HUES6 (cell line): ENCODE results near the gene KIRREL1.

Experiments used
- H3K27ac ChIP-seq: 2 replicates; pipeline ENCODE4 v1.7.0; 2013; ENCODE audit warnings: low read depth, mild to moderate bottlenecking, low read length, inconsistent platforms
- H3K27me3 ChIP-seq: 2 replicates; pipeline ENCODE4 v1.6.1; 2013; ENCODE audit warnings: low read length; ENCODE audit not compliant: control insufficient read depth, insufficient read depth
- H3K36me3 ChIP-seq: 2 replicates; pipeline ENCODE4 v1.6.1; 2013; ENCODE audit warnings: low read length; ENCODE audit not compliant: control insufficient read depth, insufficient read depth
- H3K4me1 ChIP-seq: 2 replicates; pipeline ENCODE4 v1.6.1; 2013; ENCODE audit warnings: low read length; ENCODE audit not compliant: control insufficient read depth, insufficient read depth
- H3K4me3 ChIP-seq: 2 replicates; pipeline ENCODE4 v1.5.1; 2013; ENCODE audit warnings: low read depth, low read length
- H3K9ac ChIP-seq: one replicate; pipeline ENCODE4 v1.6.1; 2013; ENCODE audit warnings: mild to moderate bottlenecking, low read length
- H3K9me3 ChIP-seq: 2 replicates; pipeline ENCODE4 v1.6.1; 2013; ENCODE audit warnings: low read depth, low read length; ENCODE audit not compliant: control insufficient read depth, insufficient read depth

The KIRREL1 gene

GRCh38 chr1:157993147-157993917 is at the start of gene KIRREL1:
KIRREL1 (plus strand) TSS chr1:157993645; CDS start chr1:157993677, 32 bp downstream.
- Histone ChIP-seq H3K4me3 (peak within 1 kb of the TSS; percentile 79), H3K9ac (peak within 1 kb of the TSS; percentile 90), H3K36me3 (0 out of 2 replicates have a peak, but pooled peaks cover 3% of the 10 kb centered on the region), H3K27ac (peak within 1 kb of the TSS; percentile 87), H3K9me3 (no peaks in the 10 kb centered on the region), H3K4me1 (peaks cover 33% of the 10 kb centered on the region), H3K27me3 (peaks cover 4% of the 10 kb centered on the region; the same call in 1 of the 2 replicates)

DNA sequence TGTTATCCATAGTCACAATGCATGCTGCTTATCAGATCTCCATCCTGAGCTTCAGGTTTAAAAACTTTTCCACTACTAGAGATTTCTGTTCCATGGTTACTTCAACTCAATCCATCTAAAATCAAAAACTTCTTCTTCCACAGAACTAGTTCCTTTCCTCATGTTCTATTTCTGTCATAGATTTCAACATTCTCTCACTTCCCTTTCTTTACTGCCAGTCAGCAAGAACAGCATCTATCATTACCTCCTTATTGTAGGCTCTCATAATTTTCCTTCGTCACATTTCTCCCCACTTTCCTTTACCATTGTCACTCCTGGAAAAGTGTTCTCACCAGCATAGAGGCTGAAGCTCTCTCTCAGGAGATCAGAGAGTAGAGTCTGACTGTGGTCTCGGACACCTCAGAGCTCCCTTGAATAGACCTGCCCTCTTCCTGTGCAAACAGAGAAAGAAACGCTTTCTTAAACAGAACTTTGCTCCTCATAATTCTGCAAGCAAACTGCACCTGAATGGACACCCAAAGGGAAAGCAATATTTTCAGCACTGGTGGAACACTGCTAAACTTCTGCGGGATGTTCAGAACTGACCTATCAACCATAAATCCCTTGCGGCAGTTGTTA is 48.7 kb upstream of the KIRREL1 start:
- Histone ChIP-seq H3K36me3 (no peaks in the 10 kb centered on the region), H3K9ac (no peak overlapping the region), H3K9me3 (no peaks in the 10 kb centered on the region), H3K4me1 (no peaks in the 10 kb centered on the region), H3K27me3 (peaks cover 2% of the 10 kb centered on the region; the same call in 1 of the 2 replicates), H3K4me3 (no peak overlapping the region), H3K27ac (no peak overlapping the region)

- Histone ChIP-seq H3K27me3 (peaks cover 13% of the 10 kb centered on the region; the same call in 1 of the 2 replicates), H3K4me3 (no peak overlapping the region), H3K36me3 (no peaks in the 10 kb centered on the region), H3K9ac (no peak overlapping the region), H3K4me1 (no peaks in the 10 kb centered on the region), H3K9me3 (no peaks in the 10 kb centered on the region), H3K27ac (no peak overlapping the region)
These were observed 45.0 kb upstream of the KIRREL1 start for GRCh38 chr1:157948312-157949073.

DNA sequence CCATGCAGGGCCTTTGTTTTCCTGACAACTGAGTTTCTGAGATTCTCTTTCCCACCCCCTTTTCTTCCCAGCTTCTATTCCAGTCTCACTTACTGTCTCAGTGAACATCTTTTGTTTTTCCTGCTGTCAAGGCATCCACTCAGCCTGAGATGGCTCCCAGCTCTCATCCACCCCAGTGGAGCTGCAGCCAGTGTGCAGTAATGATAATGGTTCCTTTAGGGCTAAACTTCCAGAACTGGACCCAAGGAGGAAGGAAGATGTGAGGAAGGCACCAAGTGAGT is 44.4 kb upstream of the KIRREL1 start:
- H3K27ac ChIP-seq: no peak overlapping the region
- H3K4me1 ChIP-seq: no peaks in the 10 kb centered on the region
- H3K36me3 ChIP-seq: no peaks in the 10 kb centered on the region
- no peak overlapping the region for H3K4me3 ChIP-seq
- peaks cover 13% of the 10 kb centered on the region; the same call in 1 of the 2 replicates for H3K27me3 ChIP-seq
- H3K9me3 ChIP-seq: no peaks in the 10 kb centered on the region
- H3K9ac ChIP-seq: no peak overlapping the region

DNA sequence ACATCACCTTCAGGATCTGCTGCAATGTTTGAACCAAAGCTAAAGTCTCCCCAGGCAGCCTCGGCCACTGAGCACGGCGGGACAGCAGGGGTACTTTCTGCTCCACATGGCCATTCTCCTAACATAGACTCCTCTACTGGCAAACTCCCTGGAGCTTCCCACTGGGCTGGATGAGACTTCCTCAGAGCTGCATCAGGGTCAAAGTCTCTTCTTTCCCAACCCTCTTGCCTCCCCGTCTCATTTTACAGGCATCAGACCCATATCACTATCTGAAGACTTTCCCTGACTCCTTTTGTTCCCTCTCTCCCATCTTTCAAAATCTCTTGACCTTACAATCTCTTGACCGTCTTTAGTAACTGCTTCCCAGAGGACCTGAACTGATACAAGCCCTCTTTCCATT is 42.2 kb upstream of the KIRREL1 start:
- Histone ChIP-seq H3K9me3 (no peaks in the 10 kb centered on the region), H3K4me3 (no peak overlapping the region), H3K4me1 (no peaks in the 10 kb centered on the region)

GRCh38 chr1:157952601-157953000 is 40.8 kb upstream of the KIRREL1 start:
- H3K9me3 ChIP-seq: no peaks in the 10 kb centered on the region
- H3K4me1 ChIP-seq: no peaks in the 10 kb centered on the region
- H3K27ac ChIP-seq: no peak overlapping the region
- H3K4me3 ChIP-seq: no peak overlapping the region
- no peak overlapping the region for H3K9ac ChIP-seq
- H3K27me3 ChIP-seq: peaks cover 19% of the 10 kb centered on the region; the same call in 1 of the 2 replicates
- H3K36me3 ChIP-seq: no peaks in the 10 kb centered on the region

More for the DNA sequence above, 42.2 kb upstream of the KIRREL1 start:
- H3K9ac ChIP-seq: no peak overlapping the region
- no peak overlapping the region for H3K27ac ChIP-seq
- H3K36me3 ChIP-seq: no peaks in the 10 kb centered on the region
- peaks cover 13% of the 10 kb centered on the region; the same call in 1 of the 2 replicates for H3K27me3 ChIP-seq

GRCh38 chr1:157955221-157955620 is 38.2 kb upstream of the KIRREL1 start:
- no peaks in the 10 kb centered on the region for H3K4me1 ChIP-seq
- H3K36me3 ChIP-seq: no peaks in the 10 kb centered on the region
- H3K9me3 ChIP-seq: no peaks in the 10 kb centered on the region
- H3K27me3 ChIP-seq: peaks cover 17% of the 10 kb centered on the region; the same call in 1 of the 2 replicates
- no peak overlapping the region for H3K4me3 ChIP-seq
- H3K9ac ChIP-seq: no peak overlapping the region
- no peak overlapping the region for H3K27ac ChIP-seq

DNA sequence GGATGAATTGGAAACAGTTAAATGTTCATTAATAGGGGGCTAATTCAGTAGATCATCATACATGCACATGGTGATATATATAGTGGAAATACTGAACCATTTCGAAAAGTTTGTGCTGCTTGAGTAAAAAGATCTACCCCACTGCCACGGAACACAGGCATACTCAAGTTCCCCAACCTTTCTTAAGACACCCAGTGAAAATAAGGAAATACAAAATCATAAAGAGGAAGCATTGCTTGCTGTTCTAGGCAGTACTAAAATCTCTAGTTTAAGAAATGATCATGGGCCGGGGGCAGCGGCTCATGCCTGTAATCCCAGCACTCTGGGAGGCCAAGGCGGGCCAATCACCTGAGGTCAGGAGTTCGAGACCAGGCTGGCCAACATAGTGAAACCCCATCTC is 37.6 kb upstream of the KIRREL1 start:
- no peak overlapping the region for H3K4me3 ChIP-seq
- H3K4me1 ChIP-seq: no peaks in the 10 kb centered on the region
- no peaks in the 10 kb centered on the region for H3K9me3 ChIP-seq
- no peak overlapping the region for H3K9ac ChIP-seq
- no peak overlapping the region for H3K27ac ChIP-seq
- H3K36me3 ChIP-seq: no peaks in the 10 kb centered on the region
- H3K27me3 ChIP-seq: peaks cover 10% of the 10 kb centered on the region; the same call in 1 of the 2 replicates

- peaks cover 7% of the 10 kb centered on the region; the same call in 1 of the 2 replicates for H3K27me3 ChIP-seq
- H3K36me3 ChIP-seq: no peaks in the 10 kb centered on the region
- no peaks in the 10 kb centered on the region for H3K9me3 ChIP-seq
- no peak overlapping the region for H3K9ac ChIP-seq
- no peaks in the 10 kb centered on the region for H3K4me1 ChIP-seq
- H3K4me3 ChIP-seq: no peak overlapping the region
- no peak overlapping the region for H3K27ac ChIP-seq
These were observed 36.7 kb upstream of the KIRREL1 start for GRCh38 chr1:157956732-157957131.

DNA sequence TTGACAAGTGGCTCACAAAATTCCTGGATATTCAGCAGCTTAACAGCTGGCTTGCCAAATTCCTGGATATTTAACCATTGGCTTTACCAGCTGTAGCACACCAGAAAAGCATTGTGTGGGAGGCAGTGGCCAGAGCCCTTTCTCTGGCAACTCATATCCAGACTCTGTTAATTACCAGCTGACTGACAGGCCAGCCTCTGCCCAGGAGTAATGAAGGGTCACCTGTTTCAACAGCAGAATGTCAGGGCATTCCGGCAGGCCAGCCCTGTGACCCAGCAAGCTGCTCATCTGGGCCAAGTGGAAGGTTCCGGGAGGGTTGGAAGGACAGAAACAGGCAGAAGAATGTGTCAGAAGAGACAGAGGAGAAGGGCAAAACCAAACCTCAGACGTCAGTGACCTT is 35.2 kb upstream of the KIRREL1 start:
- Histone ChIP-seq H3K27me3 (peaks cover 7% of the 10 kb centered on the region; the same call in 1 of the 2 replicates), H3K4me1 (no peaks in the 10 kb centered on the region), H3K36me3 (no peaks in the 10 kb centered on the region), H3K9ac (no peak overlapping the region), H3K4me3 (no peak overlapping the region), H3K27ac (no peak overlapping the region), H3K9me3 (no peaks in the 10 kb centered on the region)

DNA sequence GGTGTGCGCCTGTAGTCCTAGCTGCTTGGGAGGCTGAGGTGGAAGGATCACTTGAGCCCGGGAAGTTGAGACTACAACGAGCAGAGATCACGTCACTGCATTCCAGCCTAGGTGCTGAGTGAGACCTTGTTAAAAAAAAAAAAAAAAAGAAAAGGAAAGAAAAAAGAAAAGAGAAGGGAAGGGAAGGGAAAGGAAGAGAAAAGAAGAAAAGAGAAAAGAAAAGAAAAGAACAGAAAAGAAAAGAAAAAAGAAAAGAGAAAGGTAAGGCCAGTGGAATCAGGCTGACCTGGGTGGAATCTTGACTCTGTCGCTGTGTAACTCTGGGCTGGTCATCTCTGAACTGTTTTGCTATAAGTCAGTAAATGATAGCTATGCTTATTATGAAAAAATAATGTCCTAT is 33.7 kb upstream of the KIRREL1 start:
- Histone ChIP-seq H3K9me3 (no peaks in the 10 kb centered on the region), H3K36me3 (no peaks in the 10 kb centered on the region)

More for the DNA sequence above, 33.7 kb upstream of the KIRREL1 start:
- no peak overlapping the region for H3K4me3 ChIP-seq
- H3K9ac ChIP-seq: no peak overlapping the region
- H3K27ac ChIP-seq: no peak overlapping the region
- H3K27me3 ChIP-seq: peaks cover 7% of the 10 kb centered on the region; the same call in 1 of the 2 replicates
- peaks cover 2% of the 10 kb centered on the region; the same call in 1 of the 2 replicates for H3K4me1 ChIP-seq
